GM12801 (cell line): ENCODE measurements around the gene UFC1.

Experiments
- CTCF ChIP-seq: IDR thresholded peaks from one replicate; pipeline ENCODE4 v1.5.1; 2011; ENCODE audit warnings: control low read depth; ENCODE audit not compliant: insufficient read length; ENCODE audit errors: extremely low read depth

The UFC1 gene

GRCh38 chr1:161153682-161154337, at the start of gene UFC1:
UFC1 (plus strand) TSS chr1:161153978; CDS start chr1:161153998, 20 bp downstream.
- TF ChIP-seq CTCF = no peak

DNA sequence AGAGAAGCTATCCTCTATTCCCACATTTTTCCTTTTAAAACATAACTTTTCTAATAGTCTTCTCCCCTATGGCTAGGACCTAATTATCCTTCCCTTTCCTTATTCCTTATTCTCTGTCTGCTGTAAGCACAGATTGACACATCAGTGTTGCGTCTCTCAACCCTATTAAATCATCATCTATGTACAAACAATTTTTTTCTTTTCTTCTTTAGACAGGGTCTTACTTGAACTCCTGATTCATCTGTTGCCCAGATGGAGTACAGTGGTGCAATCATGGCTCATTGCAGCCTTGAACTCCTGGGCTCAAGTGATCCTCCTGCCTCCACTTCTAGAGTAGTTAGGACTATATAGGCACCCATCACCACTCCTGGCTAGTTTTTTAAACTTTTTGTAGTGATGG, 47.3 kb upstream of the UFC1 start:
- TF ChIP-seq CTCF = no peak

DNA sequence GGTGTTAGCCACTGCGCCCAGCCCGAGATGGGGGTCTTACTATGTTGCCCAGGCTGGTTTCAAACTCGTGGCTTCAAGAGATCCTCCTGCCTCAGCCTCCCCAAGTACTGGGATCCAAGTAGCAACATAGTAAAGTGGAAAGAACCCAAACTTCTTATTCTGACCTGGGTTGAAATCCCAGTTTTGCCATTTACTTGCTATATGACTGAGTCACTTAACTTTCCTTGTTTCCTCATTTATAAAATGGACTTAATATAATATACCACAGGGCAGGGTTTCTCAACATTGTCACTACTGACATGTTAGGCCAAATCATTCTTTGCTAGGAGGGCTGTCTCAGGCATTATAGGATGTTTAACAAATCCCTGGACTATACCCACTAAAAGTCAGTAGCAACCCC, 42.7 kb upstream of the UFC1 start:
- TF ChIP-seq CTCF = no peak

GRCh38 chr1:161111527-161111926, 42.3 kb upstream of the UFC1 start:
- TF ChIP-seq CTCF = no peak

GRCh38 chr1:161113915-161114314, 39.9 kb upstream of the UFC1 start:
- TF ChIP-seq CTCF = no peak

GRCh38 chr1:161114556-161114955, 39.2 kb upstream of the UFC1 start:
- no peak for TF ChIP-seq CTCF

DNA sequence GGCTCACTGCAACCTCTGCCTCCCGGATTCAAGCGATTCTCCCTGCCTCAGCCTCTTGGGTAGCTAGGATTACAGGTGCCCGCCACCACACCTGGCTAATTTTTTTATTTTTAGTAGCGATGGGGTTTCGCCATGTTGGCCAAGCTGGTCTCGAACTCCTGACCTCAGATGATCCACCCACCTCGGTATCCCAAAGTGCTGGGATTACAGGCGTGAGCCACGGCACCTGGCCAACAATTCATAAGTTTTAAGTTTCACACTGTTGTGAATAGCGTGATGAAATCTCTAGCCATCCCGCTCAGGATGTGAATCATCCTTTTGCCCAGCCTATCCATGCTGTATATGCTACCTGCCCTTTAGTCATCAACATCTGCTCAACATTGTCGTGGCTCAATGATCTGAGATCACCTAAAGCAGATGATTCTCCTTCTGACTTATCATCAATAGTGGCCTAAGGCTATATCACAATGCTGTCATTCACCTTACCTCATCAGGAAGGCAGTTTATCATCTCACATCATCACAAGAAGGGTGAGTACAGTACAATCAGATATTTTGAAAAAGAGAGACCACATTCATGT, 38.6 kb upstream of the UFC1 start:
- TF ChIP-seq CTCF = no peak
